M059J (cell line): ENCODE data around the gene DDX21. TPM values are rescaled to one million over a fixed set of nuclear protein-coding genes. Genes with fewer than 3 reads are reported as not detected.
"Not testable (repeated sequence)": the region's sequence is repeated elsewhere in the genome, so short reads cannot be mapped to it uniquely, and the experiment has no call there.

Source experiments
- DNase-seq: peaks from one replicate; pipeline ENCODE4 v3.0.0-alpha.2; 2012; ENCODE audit warnings: low read depth
- total RNA-seq: library from RNA; depleted of rRNA; stranded (reverse); fragments of >200 nt; shearing (Covaris generic); gene quantifications from 2 replicates; pipeline ENCODE4 v1.2.3, GENCODE V29; 2014; rRNA removed

Gene DDX21
- 40.4 and 51.9 TPM in 2 replicates for total RNA-seq

DNA sequence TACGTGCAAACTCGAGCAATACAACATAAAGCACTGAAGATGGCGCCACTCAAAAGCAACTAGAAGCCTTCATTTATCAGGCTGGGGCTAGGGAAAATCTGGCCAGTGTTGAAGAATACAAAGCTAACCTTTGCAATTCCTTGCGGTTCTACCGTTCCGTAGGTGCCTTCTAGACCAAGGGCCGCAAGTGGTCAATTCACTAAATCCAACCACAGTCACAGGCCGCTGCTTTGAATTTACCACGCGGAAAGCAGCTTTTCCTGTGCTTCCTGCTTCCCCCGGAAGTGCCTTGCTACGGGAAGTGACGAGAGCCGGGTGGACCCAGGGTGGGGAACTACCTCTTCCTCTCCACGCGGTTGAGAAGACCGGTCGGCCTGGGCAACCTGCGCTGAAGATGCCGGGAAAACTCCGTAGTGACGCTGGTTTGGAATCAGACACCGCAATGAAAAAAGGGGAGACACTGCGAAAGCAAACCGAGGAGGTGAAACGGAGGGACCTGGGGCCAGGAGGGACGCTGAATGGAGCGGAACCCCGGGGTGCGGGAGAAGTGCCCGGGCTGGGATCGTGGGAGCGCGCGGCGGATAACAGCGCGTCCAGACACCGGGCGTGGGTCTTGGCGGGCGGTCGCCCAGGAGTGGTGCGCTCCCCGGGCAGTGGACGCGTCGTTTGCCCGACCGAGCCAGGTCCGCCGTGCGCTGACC, at the start of gene DDX21:
TSS of gene DDX21 (plus strand) at position 339 of the 701 bp plus-strand sequence. CDS start at position 395, 56 bp downstream.
- peak; percentile 90 for DNase-seq

DNA sequence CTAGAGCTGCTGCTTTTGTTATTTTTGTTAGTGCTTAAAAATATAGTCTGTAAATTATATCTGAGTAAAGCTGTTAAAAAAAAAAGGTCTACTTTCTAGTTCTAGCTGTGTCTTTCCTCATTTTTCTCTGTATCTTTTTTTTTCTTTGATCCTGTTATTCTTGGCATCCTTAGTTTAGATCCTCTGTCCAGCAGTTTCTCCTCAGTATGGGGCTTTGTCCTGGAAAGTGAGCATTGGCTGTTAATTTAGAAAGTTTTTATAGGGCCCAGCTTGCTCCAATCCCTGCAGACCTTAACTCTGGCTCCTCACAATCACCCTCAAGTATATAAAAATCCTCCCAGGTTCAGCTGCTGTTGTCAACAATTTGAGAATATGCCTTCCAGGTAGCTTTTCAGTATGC, 31.4 kb upstream of the DDX21 start:
- no peak for DNase-seq

DNA sequence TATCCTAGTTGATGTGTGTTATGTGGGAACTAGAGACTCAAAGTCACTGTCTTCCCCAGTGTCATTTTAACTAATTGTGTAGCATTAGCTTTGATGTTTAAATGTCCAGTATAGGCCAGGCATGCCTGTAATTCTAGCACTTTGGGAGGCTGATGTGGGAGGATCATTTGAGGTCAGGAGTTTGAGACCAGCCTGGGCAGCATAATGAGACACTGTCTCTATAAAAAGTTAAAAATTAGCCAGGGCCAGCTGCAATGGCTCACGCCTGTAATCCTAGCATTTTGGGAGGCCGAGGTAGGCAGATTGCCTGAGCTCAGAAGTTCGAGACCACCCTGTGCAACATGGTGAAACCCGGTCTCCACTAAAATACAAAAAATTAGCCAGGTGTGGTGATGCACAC, 30.5 kb upstream of the DDX21 start:
- no peak for DNase-seq

DNA sequence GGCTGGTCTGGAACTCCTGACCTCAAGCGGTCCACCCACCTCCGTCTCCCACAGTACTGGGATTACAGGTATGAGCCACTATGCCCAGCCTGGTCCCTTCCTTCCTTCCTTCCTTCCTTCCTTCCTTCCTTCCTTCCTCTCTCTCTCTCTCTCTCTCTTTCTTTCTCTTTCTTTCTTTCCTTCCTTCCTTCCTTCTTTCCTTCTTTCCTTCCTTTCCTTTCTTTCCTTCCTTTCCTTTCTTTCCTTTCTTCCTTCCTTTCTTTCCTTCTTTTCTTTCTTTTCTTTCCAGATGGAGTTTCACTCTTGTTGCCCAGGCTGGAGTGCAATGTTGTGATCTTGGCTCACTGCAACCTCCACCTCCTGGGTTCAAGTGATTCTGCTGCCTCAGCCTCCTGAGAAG, 26.8 kb upstream of the DDX21 start:
- not testable (repeated sequence) for DNase-seq

DNA sequence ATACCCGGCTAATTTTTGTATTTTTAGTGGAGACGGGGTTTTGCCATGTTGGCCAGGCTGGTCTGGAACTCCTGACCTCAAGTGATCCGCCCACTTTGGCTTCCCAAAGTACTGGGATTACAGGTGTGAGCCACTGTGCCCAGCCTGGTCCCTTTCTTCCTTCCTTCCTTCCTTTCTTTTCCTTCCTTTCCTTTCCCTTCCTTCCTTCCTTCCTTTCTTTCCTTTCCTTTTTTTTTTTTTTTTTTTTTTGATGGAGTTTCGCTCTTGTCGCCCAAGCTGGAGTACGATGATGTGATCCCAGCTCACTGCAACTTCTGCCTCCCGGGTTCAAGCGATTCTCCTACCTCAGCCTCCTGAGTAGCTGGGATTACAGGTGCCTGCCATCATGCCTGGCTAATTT, 26.1 kb upstream of the DDX21 start:
- not testable (repeated sequence) for DNase-seq

DNA sequence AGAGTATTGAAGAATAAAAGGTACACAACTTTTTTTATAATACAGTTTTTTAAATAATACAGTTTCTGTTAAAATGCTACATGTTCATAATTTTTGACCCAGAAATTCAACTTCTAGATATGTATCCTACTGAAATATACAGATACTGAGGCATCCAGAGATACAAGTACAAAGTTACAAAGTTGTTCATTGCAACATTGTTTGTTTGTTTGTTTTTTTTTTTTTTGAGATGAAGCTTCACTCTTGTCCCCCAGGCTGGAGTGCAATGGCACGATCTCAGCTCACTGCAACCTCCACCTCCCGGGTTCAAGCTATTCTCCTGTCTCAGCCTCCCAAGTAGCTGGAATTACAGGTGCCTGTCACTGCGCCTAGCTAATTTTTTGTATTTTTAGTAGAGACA, 23.1 kb upstream of the DDX21 start:
- DNase-seq: not testable (repeated sequence)

DNA sequence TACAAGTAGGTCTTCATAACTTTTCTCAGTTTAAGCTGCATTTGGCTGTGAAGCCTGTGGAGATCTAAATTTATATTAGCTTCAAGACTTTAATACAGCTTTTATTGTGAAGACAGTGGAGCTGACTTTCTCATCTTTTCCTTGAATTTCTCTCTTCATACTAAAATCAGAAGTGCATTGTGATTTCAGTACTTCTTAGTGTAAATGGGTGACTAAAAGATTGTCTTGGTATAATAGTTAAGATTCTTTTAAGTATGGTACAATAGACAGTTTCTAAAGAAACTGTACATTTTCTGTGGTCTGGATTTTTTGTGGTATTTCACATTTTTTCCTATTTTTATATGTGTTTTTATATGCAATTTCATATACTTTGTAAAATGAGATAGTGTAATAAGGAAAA, 21.0 kb upstream of the DDX21 start:
- DNase-seq: no peak

DNA sequence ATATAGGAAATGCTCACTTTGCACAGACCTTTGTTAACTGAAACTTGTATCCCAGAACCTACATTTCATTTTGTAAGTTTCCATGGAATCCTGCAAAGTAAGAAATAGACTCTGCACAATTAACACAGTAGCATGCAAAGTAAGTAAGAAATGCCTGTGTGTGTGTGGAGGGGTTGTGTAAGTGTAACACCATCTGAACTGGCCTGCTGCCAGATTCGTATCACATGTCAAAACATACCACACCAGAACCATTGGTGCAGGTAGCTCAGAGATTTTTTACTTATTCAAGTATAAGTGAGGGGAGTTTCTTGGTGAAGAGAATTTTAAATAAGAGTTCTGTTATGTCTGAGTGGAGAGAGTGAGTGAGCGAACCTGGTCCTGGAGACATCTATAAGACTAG, 17.9 kb upstream of the DDX21 start:
- DNase-seq: peak; percentile 5

DNA sequence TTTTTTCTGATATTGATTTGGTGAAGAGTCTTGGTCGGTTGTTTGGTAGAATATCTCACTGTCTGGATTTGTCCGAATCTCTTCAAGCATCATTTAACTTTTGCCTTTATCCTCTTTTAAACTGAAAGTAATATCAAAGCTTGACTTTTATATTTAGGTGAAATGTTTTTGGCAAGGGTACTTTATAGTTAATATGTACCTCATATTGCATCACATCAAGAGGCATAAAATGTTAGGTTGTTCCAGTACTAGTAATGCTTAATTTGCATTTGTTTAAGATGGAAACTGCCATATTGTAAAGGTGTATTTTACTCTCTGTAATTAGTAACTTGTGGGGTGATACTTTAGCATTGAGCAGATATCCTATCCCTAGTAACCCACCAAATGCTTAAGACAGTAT, 17.1 kb upstream of the DDX21 start:
- no peak for DNase-seq

DNA sequence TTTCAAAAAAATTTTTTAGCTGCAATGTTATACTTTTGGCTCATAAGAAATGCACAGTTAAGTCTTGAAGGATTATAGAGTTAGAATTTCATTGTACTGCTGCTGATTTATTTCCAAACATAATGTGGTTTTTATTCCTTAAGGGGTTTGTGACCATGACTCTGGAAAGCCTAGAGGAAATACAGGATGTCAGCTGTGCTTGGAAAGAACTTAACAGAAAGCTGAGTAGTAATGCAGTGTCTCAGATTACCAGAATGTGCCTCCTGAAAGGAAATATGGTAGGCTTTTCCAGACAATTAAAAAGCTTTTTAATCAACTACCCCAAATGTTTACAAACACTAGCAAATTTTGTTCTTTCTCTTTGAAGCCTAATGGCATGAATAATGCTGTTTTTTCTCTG, 15.1 kb upstream of the DDX21 start:
- DNase-seq: not testable (repeated sequence)

DNA sequence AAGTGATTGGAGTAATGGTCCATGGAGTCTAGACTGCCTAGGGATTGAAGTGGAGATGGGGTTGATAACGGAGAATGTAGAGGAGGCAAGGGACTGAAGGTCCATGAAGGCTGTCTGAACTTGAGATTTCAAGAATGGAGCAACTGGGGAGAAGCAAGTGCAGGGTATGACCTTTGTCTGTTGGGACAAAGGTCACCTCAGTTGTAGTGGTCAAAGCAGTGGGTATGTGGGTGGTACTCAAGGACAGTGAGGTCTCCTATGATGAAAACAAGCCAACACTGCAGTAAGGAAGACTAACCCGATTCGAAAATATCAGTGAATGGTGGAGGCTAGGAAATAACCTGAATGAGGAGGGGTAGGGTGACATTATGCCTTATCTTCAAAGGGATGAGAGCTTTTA, 5.4 kb upstream of the DDX21 start:
- no peak for DNase-seq

DNA sequence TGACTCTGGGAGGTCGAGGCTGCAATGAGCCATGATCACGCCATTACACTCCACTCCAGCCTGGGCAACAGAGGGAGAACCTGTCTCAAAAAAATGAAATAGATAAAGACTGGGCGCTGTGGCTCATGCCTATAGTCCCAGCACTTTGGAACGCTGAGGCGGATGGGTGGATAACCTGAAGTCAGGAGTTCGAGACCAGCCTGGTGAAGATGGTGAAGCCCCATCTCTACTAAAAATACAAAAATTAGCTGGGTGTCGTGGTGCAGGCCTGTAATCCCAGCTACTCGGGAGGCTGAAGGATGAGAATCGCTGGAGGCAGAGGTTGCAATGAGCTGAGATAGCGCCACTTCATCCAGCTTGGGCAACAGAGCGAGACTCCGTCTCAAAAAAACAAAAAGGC, 1.1 kb upstream of the DDX21 start:
- no peak for DNase-seq

DNA sequence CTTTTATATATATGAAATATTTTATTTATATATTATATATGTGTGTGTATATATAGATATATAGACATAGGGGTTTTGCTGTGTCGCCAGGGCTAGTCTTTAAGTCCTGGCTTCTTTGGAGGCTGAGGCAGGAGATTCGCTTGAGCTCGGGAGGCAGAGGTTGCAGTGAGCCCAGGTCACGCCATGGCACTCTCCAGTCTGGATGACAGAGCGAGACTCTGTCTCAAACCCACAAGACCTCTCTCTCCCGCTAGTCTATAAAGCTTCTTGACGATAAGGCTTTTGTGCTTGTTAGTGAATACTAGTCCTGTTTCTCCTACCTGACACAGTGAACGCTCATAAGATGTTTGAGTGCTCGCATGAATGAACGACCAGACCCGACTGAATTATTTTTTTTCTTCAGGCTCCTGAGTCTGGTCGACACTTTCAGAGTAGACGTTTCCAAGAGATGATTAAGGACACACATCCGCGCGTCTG, 577 bp upstream of the DDX21 start:
- no peak for DNase-seq

DNA sequence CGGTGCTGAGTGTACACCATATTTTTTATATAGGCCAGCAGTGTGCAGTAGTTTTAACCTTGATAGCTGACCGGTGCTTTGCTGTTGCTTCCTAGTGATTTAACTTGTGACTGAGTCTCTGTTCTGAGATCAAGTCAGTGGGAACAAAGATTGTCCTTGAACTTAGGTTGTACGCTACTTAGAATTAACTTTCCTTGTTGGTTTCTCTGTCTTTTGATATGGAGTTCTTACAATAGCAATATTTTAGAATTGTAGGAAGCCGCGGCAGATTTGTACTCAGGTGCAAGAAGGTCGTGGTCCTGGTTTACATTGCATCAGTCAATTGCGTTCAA, 1.3 kb downstream of the DDX21 start:
- DNase-seq: no peak

DNA sequence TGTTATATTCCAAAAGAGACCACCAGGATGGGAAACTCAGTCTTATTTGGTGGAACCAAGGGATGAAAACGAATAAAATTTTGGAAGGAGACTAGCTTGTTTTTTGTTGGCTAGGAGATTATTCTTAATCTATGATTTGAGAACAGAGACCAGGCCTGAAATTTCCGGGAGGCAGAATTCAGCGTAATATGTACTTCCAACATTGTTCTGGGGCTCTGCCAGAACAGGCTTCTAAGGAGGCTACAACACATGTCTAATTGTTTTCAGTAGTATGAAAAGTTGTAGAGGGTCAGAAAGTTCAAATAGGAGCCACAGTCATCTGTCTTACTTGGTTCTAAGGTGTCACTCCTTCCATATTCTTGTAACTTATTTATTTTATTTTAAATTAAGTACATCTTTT, 1.7 kb downstream of the DDX21 start:
- no peak for DNase-seq

DNA sequence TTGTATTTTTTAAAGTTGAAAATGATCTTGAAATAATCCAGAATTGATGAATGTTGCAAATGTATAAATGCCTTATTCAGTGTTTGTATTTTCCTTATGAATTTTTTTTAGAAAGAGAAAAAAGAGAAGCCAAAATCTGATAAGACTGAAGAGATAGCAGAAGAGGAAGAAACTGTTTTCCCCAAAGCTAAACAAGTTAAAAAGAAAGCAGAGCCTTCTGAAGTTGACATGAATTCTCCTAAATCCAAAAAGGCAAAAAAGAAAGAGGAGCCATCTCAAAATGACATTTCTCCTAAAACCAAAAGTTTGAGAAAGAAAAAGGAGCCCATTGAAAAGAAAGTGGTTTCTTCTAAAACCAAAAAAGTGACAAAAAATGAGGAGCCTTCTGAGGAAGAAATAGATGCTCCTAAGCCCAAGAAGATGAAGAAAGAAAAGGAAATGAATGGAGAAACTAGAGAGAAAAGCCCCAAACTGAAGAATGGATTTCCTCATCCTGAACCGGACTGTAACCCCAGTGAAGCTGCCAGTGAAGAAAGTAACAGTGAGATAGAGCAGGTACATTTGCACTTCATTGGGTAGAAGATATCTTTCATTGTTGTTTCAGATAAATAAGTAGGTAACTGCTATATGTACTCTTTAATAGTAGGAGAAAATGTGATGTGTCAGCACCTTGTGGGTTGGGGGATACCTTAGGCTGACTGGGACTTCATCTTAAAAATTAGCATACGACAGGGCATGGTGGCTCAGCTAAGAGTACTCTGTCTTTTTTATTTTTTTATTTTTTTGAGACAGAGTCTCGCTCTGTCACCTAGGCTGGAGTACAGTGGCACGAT, 3.9 kb downstream of the DDX21 start:
- no peak for DNase-seq

DNA sequence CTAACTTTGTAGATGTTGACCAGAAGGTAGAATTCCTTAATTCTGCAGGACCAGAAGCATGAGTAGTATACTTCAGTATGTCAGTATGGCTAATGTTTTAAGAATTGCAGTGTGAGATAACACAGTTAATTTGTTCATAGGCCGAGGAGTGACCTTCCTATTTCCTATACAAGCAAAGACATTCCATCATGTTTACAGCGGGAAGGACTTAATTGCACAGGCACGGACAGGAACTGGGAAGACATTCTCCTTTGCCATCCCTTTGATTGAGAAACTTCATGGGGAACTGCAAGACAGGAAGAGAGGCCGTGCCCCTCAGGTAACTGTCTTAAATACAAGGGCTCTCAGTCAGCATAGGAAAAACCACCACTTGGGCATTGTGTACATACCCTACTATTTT, 7.2 kb downstream of the DDX21 start:
- no peak for DNase-seq

DNA sequence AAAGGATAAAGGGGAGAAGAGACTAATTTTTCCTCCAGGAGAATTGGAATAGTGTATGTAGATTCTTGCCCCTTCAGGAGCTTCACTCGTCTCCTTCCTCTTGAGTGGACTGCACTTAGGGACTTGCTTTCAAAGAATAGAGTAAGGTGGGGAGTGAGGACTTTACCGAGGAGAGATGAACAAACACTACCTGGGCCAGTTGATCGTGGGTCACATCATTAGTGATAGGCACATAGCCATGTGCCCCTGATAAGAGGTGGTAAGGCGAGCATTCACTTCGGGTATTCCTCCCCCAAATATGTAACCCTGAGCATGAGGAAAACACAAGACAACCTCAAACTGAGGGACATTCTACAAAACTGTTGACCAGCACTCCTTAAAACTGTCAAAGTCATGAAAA, 18.0 kb downstream of the DDX21 start:
- no peak for DNase-seq

DNA sequence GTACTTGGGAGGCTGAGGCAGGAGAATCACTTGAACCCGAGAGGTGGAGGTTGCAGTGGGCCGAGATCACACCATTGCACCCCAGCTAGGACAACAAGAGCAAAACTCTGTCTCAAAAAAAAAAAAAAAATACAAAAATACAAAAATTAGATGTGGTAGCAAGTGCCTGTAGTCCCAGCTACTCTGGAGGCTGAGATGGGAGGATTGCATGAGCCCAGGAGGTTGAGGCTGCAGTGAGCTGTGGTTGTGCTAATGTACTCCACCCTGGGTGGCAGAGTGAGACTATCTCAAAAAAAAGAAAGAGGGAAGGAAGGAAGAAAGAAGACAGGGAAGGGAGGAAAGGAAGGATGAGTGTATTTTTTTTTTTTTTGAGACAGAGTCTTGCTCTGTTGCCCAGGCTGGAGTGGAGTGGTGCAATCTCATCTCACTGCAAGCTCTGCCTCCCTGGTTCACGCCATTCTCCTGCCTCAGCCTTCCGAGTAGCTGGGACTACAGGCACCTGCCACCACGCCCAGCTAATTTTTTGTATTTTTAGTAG, 20.0 kb downstream of the DDX21 start:
- DNase-seq: not testable (repeated sequence)

DNA sequence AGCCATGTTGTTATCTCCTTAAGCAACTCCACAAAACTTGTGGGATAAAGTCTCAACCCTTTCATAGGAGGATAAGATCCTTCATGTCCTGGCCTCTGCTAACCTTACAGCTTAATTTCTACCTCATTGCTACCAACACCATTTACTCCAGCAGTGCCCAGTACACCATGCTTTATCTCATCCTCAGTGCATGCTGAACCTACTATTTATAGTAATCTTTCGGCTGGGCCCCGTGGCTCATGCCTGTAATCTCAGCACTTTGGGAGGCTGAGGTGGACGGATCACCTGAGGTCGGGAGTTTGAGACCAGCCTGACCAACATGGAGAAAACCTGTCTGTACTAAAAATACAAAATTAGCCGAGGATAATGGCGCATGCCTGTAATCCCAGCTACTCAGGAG, 23.8 kb downstream of the DDX21 start:
- not testable (repeated sequence) for DNase-seq

DNA sequence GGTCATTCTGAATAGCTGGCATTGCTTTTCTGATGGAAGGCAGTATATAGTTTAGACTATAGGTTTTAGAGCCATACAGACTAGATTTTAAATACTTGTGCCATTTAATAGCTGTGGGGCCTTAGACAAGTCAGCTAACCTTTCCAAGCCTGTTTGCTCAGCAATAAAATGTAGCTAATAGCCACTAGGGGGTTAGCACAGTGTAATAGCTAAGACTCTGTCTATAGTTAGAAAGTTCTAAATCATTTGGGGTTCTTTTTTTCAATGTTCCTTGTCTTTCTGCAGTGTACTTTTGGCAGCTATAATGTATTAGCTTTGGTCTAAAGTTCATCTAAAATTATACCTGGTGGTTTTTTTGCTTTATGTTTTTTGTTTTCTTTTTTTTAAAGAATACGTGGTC, 25.1 kb downstream of the DDX21 start:
- DNase-seq: no peak

DNA sequence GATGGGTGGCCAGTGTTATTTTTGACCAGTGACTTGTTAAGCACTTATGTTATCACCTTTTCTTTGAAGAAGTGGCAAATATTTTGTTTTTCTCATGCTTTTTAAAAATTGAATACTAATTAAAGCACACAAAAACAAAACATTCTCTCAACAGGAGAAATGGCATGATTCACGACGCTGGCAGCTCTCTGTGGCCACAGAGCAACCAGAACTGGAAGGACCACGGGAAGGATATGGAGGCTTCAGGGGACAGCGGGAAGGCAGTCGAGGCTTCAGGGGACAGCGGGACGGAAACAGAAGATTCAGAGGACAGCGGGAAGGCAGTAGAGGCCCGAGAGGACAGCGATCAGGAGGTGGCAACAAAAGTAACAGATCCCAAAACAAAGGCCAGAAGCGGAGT, 26.4 kb downstream of the DDX21 start:
- DNase-seq: no peak

DNA sequence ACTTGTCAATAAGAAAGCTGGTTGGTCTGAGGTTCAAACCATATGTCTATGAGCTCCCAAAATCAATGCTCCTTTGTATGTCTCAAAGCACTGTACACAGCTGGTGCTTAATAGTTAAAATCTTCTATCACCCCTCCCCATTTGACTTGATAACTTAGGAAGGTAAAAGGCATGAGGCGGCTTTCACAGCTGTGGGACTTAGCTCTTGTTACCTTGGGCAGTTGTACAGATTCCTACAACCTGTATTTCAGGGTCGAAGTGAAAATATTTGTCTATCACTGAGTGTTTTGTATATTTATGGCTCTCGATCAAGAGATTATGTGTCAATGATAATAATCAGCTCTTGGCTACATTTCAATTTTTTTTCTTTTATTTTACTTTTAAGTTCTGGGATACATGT, 31.6 kb downstream of the DDX21 start:
- no peak for DNase-seq
